Fibroblast of upper back skin (primary cell): ENCODE measurements around the gene BCAP31.
A peak's percentile ranks its signal among the peaks of the same experiment; 100 is the strongest.
"Not testable (repeated sequence)": the region's sequence is repeated elsewhere in the genome, so short reads cannot be mapped to it uniquely, and the experiment has no call there.

ENCODE experiments used
- DNase-seq: peaks from one replicate; pipeline ENCODE4 v3.0.0-alpha.2; 2013

The BCAP31 gene

GRCh38 chrX:153707406-153707805 is 16.8 kb downstream of the BCAP31 start:
- no peak for DNase-seq

GRCh38 chrX:153706799-153707198 is 17.4 kb downstream of the BCAP31 start:
- no peak for DNase-seq

GRCh38 chrX:153705403-153706060 is 18.7 kb downstream of the BCAP31 start:
- DNase-seq: not testable (repeated sequence)

- not testable (repeated sequence) for DNase-seq
These were observed 19.4 kb downstream of the BCAP31 start for GRCh38 chrX:153704631-153705402.

GRCh38 chrX:153704021-153704526 is 20.1 kb downstream of the BCAP31 start:
- no peak for DNase-seq

GRCh38 chrX:153703036-153703370 is 21.2 kb downstream of the BCAP31 start:
- peak; percentile 41 for DNase-seq

GRCh38 chrX:153702336-153703035 is 21.7 kb downstream of the BCAP31 start:
- no peak for DNase-seq

GRCh38 chrX:153701706-153702105 is 22.5 kb downstream of the BCAP31 start:
- no peak for DNase-seq

GRCh38 chrX:153700967-153701366 is 23.2 kb downstream of the BCAP31 start:
- DNase-seq: no peak

GRCh38 chrX:153700376-153700945 is 23.7 kb downstream of the BCAP31 start:
- DNase-seq: no peak

- not testable (repeated sequence) for DNase-seq
These were observed 24.3 kb downstream of the BCAP31 start for GRCh38 chrX:153699784-153700371.

- not testable (repeated sequence) for DNase-seq
These were observed 24.9 kb downstream of the BCAP31 start for GRCh38 chrX:153699210-153699783.

- no peak for DNase-seq
These were observed 26.0 kb downstream of the BCAP31 start for GRCh38 chrX:153697924-153698865.

- not testable (repeated sequence) for DNase-seq
These were observed 27.0 kb downstream of the BCAP31 start for GRCh38 chrX:153696986-153697722.

- not testable (repeated sequence) for DNase-seq
These were observed 27.6 kb downstream of the BCAP31 start for GRCh38 chrX:153696538-153696937.

GRCh38 chrX:153696100-153696499 is 28.1 kb downstream of the BCAP31 start:
- DNase-seq: no peak

- DNase-seq: no peak
These were observed 29.4 kb downstream of the BCAP31 start for GRCh38 chrX:153694687-153695270.

GRCh38 chrX:153694256-153694655 is 29.9 kb downstream of the BCAP31 start:
- not testable (repeated sequence) for DNase-seq

- DNase-seq: no peak
These were observed 30.7 kb downstream of the BCAP31 start for GRCh38 chrX:153693216-153694086.
